HG02588 (cell line): ENCODE data around the gene PEX14.
"Not testable (repeated sequence)": the region's sequence is repeated elsewhere in the genome, so short reads cannot be mapped to it uniquely, and the experiment has no call there.

Experiments used
- ATAC-seq: cut with Tn5 transposase; IDR thresholded peaks from one replicate; pipeline ENCODE4 v1.9.1; 2021; ENCODE audit warnings: mild to moderate bottlenecking, moderate library complexity; ENCODE audit not compliant: unreplicated experiment

Gene PEX14

DNA sequence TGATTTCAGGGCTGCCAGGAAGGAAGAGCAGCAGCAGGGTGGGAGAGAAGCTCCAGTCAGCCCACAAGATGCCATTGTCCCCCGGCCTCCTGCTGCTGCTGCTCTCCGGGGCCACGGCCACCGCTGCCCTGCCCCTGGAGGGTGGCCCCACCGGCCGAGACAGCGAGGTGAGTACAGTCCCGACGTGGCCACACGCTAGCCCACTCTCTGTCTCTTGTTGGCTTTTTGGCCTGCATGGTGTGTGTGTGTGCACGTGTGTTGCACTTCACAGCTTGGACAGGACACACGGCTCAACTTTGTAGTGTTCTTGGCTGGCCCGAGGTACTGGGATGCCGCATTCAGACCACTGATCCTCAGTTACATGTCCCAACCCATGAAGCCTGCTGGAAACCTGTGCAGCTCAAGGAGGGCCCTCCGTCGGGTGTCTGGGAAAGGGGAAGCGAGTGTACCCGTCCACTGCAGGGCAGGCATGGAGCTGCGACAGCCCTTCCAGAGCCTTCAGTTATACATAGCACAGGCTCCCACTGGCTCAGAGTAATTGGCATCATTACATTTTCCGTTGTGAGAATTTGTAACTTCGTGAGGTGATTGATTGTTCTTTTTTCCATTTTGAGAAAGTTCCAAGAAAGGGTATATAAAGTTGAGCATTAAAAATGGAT is 24.5 kb upstream of the PEX14 start:
- no peak for ATAC-seq

DNA sequence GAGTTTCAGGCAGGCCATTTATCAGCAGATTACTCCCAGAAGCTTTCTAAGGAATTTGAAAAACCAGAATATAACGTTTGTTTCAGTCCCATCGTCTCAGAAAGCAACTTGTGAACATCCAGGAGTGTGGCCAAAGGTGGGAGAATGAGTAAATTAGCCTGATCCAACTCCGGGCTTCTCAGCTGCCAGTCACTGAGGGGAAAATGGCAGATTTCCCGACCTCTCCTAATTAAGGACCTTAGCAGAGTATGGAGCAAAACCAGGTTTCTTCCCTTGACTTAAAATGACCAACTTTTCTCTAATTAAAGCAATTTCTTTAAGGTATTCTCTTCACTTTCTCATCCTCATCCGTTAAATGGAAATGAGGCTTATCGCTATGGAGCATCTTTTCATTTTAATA is 23.9 kb upstream of the PEX14 start:
- no peak for ATAC-seq

DNA sequence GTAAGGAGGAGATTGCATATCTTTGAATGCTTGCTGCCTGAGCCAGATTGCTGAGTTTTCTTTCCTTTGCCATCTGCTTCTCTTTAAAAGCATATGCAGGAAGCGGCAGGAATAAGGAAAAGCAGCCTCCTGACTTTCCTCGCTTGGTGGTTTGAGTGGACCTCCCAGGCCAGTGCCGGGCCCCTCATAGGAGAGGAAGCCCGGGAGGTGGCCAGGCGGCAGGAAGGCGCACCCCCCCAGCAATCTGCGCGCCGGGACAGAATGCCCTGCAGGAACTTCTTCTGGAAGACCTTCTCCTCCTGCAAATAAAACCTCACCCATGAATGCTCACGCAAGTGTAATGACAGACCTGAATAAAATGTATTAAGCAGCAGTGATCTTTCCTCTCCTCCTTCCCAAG is 23.5 kb upstream of the PEX14 start:
- no peak for ATAC-seq

DNA sequence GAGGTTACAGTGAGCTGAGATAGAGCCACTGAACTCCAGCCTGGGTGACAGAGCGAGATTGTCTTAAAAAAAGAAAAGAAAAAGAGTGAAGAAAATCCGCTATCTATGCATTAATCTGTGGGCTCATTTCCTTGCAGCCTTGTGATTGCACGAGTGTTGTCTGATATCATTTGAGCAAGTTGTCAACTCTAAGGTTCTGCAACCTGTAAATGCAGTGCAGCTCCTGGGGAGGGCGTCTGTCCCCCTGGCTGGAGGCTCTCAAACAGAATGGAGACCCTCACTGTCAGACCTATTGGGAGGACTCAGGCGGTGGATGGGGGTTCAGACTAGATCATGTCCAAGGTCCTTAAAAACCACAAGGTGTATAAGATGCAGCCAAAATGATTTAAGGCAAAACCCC is 18.7 kb upstream of the PEX14 start:
- ATAC-seq = no peak

DNA sequence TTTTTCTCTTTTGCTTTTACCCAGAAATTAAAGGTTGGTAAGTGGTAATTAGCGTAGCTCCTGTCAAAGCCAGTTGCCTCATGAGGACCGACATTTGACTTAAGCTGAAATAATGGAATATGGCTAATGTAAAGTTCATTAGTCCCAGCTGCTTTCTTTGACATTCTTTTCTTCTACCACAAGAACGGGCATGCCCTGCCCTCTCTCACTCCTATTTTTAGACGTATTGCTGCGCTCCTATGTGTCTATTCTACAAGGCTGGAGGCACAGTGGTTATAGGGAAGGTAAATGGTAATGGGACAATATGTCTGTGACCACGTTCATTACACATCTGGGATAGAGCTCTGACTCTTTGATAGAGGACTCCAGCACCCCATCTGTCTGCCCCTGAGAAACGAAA is 18.1 kb upstream of the PEX14 start:
- no peak for ATAC-seq

DNA sequence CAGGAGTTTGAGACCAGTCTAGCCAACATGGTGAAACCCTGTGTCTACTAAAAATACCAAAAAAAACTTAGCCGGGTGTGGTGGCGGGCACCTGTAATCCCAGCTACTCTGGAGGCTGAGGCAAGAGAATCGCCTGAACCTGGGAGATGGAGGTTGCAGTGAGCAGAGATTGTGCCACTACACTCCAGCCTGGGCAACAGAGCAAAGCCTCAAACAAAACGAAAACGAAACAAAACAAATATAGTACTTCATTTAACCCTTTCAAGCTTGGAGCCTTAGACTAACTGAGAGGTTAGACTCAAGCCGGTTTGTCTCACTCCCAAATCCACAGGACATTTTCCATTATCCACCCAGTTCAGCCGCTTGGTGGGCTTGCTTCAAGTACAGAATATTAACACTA is 17.3 kb upstream of the PEX14 start:
- not testable (repeated sequence) for ATAC-seq

DNA sequence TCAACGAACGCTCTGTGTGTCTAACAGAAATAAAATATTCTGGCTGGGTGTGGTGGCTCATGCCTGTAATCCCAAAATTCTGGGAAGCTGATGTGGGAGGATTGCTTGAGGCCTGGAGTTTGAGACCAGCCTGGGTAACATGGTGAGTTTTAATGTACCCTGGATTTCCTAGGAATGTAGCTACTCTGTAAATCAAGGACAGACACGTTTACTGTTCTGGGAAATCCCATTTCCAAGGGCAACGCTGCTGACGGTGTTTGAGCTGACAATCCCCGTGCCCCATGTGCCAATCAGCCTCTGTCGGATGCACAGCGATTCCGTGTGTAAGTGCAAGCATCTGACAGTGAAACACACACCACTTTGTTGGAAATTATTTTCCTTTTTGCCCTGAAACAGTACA is 16.9 kb upstream of the PEX14 start:
- no peak for ATAC-seq

DNA sequence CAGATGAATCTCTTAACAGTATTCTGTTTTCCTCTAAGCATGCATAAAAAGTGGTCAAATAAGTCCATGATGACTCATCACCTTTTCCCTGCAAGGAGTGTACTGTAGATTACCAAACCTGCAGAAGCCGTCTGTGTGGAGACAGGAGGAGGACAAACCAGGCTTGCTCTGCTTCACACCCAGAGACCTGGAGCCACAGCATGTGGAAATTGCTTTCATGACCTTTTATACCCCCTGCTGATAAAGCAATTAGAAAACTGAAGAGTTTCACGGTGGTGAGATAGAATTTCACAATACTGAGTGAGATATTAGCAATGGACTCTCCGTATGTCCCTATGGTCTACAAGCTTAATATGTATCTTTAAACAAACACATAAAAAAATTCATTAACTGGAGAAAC is 15.6 kb upstream of the PEX14 start:
- ATAC-seq = no peak

DNA sequence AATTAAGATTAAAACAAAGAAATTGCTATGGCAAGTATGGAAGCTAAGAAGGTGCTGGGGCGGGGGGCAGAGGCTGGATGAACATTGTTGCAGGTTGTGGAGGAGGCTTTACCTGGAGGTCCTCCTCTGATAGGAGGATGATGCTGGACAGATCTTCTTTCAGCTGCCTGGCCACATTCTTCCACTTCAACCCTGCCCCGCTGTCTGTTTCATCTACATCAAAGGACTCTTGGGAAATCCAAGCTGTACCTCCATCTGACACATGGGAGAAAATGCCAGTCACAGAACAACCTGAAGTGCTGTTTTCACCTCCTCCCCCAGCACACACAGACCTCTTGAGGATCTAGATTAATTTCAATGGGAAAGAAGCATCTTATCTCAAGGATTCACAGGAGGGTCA is 7.7 kb upstream of the PEX14 start:
- ATAC-seq = no peak

DNA sequence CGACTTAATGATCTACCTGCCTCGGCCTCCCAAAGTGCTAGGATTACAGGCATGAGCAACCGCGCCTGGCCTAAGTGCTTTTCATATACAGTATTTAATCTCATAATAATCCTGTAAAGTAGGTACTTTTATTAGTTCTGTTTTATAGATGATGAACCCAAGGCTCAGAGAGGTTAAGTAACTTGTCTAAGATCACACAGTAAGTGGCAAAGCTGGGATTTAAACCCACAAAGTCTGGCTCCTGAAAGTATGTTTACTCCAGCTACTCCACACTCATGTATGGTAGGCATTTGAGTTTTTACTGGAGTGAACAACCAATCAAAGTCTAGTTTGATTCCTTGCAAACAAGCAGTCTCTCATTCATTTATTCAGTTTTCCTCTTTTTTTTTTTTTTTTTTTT is 4.7 kb upstream of the PEX14 start:
- no peak for ATAC-seq

DNA sequence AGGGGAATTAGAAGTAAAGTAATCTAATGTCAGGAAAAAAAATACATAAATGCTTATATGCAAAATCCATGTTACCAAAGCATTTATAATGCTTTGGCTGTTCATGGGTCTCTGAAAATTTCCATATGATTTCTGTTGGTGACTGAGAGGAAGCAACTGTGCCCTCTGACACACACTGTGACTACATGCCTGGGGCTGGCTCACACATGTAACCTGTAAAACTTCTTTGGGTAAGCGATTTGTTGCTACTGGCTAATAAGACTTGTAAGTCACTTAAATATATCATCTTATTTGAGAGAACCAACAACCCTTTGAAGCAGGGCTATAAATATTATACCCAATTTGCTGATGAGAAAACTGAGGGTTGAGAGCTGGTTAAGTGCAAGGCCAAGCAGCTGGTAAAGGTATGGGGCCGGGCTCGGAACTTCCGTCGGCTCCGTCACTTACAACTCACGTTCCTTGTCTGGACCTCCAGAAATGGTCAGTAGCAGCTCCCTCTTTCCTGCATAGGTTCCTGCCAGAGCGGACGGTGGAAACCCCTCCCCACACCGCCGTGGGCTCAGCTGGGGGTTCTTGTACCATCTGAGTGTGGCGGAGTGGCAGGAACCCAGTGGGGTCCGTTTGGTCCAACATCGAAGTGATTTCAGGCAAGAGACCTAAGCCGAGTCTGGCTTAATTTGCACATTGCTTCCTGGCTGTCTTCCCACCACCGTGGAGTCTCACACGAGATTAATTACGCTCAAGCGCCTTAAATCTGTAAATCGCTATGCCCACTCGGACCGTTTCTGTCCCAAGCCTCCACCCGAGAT is 3.1 kb upstream of the PEX14 start:
- ATAC-seq = no peak

DNA sequence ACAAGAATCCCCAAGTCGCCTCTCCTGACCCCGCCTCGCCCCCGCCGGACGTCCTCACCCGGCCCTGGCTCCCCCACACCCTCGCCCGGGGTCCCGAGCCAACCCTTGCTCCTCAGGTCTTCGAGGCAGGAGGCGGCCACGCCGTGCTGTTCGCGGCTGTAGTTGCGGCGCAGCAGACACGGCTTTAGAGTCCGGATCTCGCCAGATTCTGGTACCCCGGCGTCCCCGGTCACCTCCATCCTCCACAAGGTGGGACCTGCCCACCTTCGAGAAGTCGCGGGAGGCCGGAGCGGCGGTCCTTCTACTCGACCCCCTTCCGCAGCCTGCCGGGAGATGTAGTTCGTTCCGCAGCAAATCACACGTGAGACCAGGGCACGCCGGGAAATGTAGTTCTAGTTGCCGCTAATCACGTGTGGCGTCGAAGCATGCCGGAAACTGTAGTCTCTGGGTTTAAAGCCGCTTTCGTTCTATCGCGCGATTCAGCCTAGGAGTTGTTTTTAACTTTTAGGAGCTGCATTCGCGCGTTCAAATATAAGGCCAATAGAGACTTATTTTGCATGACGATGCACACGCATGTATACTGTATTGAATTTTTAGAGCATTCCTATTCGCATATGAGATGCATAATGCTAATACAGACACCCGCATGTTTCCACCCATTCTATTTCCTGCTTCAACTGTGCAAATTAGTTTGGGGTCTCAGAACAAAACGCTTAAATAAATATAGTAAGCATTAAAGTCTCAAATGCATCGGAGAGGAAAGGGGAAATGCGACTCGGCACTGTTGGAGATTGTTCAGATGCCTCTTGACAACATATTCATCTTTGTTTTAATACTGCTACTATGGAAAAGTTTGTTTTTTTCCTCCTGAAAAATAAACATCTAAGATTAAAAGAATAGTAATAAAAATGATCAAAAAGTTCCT is 2.3 kb upstream of the PEX14 start, which contains the start of gene DFFA:
DFFA (minus strand) TSS at position 310 of the 925 bp plus-strand sequence; CDS start at position 239, 71 bp downstream.
- peak; percentile 66 for ATAC-seq

DNA sequence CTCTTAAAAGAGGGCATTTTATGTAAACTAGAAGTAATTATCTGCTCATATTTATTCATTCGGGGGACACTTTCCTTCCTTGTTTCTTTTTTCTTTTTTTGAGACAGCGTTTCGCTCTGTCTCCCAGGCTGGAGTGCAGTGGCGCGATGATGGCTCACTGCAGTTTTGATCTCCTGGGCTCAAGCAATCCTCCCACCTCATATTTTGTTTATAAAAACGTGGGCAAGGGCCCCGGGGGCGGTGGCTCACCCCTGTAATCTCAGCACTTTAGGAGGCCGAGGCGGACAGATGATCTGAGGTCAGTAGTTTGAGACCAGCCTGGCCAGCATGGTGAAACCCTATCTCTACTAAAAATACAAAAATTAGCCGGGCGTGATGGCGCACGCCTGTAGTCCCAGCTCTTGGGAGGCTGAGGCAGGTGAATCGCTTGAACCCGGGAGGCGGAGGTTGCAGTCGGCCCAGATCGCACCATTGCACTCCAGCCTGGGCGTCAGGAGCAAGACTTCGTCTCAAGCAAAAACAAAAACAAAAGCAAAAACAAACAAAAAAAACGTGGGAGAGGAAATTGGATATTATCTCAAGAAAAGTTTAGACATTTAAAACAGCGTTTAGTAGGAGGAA is 1.5 kb upstream of the PEX14 start:
- no peak for ATAC-seq

DNA sequence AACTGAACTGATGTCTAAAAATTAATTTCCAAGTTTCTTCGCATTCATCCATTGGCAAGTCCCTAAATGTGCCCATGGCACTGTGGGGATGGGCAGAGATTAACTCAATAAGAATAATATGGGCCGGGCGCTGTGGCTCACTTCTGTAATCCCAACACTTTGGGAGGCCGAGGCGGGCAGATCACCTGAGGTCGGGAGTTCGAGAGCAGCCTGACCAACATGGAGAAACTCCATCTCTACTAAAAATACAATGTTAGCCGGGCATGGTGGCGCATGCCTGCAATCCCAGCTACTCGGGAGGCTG is 489 bp upstream of the PEX14 start:
- not testable (repeated sequence) for ATAC-seq

DNA sequence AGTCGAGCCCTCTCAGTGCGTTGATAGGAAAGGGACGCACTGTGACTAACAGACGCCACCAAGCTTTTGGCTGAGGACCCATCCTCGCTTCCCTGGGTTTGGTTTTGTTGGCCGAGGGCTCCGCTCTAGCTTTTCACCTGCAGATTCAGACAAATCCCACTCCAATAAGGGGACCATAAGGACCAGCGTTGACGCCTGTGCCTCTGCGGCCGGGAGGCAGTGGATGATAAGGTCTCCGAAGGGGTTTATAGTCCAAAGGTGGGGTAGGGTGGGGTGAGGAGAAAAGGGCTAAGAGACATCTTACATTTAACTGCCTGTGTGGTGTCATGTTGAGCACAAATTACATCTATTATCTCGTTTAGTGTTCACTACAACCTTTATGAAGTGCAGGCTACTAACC is 760 bp downstream of the PEX14 start:
- ATAC-seq = no peak

DNA sequence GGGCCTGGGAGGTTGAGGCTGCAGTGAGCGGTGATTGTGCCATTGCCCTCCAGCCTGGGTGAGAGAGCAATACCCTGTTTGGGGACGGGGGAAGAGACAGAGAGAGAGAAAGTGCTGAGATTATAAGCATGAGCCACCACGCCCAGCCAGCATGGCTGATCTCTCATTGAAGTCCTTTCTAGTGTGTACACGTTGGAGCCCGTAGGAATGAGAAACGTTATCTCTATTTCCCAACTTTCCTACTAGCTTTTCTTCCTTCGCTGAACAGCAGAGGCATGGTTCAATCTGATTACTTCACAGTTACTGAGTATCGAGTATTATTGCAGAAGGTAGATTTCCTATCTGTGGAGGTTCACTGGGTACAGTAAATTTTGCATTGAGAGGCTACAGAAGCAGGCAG is 4.5 kb downstream of the PEX14 start:
- ATAC-seq = no peak

DNA sequence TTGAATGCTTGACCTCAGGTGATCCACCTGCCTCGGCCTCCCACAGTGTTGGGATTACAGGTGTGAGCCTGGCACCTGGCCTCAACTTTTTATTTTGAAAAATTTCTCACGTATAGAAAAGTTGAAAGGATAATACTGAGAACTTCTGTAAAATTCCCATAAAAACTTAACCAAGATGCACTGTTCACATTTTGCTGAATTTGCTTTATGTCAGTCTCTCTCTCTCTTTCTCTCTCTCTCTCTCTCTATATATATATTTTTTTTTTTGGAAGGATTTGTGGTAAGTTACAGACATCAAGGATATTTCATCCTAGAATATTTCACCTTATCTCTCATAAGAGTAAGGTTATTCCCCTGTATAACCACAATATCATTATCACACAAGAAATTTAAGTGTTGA is 5.9 kb downstream of the PEX14 start:
- ATAC-seq = no peak

DNA sequence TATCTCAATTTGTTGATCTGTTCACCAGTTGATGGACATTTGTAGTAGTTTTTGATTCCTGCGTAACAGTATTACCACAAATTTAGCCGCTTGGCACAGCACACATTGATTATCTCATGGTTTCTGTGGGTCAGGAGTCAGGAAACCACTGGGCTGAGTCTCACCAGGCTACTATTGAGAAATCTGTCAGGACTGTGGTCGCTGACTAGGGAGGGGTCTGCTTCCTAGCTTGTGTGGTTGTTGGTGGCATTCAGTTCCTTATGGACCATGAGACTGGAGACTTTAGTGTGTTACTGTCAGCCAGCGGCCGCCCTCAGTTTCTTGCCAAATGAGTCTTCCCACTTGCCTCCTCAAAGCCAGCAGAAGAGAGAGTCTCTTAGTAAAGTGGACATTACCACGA is 9.8 kb downstream of the PEX14 start:
- ATAC-seq = no peak

DNA sequence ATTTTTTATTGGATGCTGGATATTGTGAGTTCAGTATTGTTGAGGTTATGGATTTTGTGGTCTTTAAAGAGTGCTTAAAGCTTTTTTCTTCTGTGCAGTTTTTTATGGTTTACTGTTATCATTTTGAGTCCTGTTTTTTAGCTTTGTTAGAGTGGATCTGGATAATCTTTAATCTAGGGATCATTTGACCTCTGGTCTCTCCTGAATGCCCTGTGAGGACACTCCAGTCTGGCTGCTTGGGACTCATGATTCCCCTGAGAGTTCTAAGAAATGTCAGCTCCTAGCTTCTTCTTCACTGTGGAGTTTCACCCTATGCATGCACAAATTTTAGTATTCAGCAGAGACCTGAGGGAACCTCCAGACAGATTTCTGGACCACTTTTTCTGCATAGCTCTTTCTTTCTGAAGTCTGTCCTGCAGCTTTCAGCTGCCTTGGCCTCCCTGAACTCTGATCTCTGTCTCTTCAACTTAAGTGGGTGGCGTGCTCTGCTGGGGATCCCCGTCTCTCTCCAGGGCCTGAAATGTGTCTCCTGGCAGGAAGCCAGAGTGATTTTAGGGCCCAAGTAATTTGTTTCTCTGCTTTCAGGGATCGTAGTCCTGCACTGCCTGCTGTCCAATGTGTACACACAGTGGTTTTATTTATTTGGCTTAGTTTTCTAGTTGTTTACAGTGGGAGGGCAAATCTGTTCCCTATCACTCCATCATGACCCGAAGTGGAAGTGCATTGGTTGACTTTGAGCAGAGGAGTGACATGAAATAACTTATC is 14.7 kb downstream of the PEX14 start:
- ATAC-seq = no peak

DNA sequence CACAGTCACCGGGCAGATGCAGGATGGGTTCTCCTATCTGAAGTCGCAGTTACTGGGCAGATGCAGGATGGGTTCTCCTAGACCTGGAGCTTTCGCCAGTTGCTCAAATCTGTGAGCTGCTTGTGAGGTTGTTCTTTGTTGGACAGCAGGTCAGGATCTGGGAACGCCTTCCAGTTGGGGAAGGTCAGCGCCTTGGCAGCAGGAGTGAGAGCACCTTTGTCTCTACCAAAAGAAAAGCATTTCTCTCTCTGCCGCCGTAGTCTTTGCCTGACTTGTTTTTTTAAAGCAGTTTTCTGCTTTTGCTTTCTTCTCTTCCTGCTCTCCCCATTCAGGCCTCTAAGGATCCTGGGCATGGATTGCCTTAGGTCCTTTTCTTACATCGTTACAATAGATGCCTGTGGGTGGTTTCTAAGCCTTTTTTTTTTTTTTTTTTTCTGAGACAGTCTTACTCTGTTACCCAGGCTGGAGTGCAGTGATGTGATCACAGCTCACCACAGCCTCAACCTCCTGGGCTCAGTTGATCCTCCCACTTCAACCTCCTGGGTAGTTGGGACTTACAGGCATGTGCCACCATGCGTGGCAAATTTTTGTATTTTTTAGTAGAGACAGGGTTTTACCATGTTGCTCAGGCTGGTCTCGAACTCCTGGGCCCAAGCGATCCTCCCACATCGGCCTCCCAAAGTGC is 15.7 kb downstream of the PEX14 start:
- no peak for ATAC-seq
